K562 (cell line): ENCODE measurements around the gene GJC2. TPM values are rescaled to one million over a fixed set of nuclear protein-coding genes. Genes with fewer than 3 reads are reported as not detected.

ENCODE experiments used
- CHD1 ChIP-seq: fragments of 200-600 bp; sonication (generic); IDR thresholded peaks from one replicate; pipeline ENCODE4 v1.6.1; 2012; ENCODE audit warnings: mild to moderate bottlenecking, moderate library complexity, low read length, inconsistent platforms
- ERF ChIP-seq: fragments of 450-650 bp; formaldehyde crosslinking; IDR thresholded peaks from 2 replicates; pipeline ENCODE4 v1.4.0; 2020; ENCODE audit warnings: mild to moderate bottlenecking, mixed read lengths
- ETV5 ChIP-seq: sonication (generic); formaldehyde crosslinking; IDR thresholded peaks from 2 replicates; pipeline ENCODE4 v1.4.0; 2020; ENCODE audit warnings: low read depth, mild to moderate bottlenecking, missing genetic modification reagents
- GATA2 ChIP-seq: sonication (generic); formaldehyde crosslinking; IDR thresholded peaks from 2 replicates; pipeline ENCODE4 v1.4.0; 2020; ENCODE audit warnings: mild to moderate bottlenecking, missing genetic modification reagents
- HDAC2 ChIP-seq: fragments of 450-650 bp; IDR thresholded peaks from 2 replicates; pipeline ENCODE4 v1.6.1; 2016; ENCODE audit warnings: mild to moderate bottlenecking
- KLF6 ChIP-seq: fragments of 250-450 bp; sonication (Bioruptor Pico); IDR thresholded peaks from 2 replicates; pipeline ENCODE4 v1.4.0; 2020; ENCODE audit warnings: mild to moderate bottlenecking, moderate library complexity, borderline replicate concordance
- NCOA6 ChIP-seq: fragments of 450-650 bp; IDR thresholded peaks from 2 replicates; pipeline ENCODE4 v1.6.1; 2017; ENCODE audit warnings: mild to moderate bottlenecking
- NFE2 ChIP-seq: IDR thresholded peaks from 2 replicates; pipeline ENCODE4 v1.6.1; 2014; ENCODE audit warnings: antibody characterized with exemption, low read depth
- PCBP1 ChIP-seq: fragments of 200-400 bp; formaldehyde crosslinking; IDR thresholded peaks from 2 replicates; pipeline ENCODE4 v1.6.1; 2018; ENCODE audit warnings: mild to moderate bottlenecking, low read depth, low read length; ENCODE audit not compliant: poor library complexity, severe bottlenecking
- PHB ChIP-seq: fragments of 250-450 bp; sonication (Bioruptor Pico); IDR thresholded peaks from 2 replicates; pipeline ENCODE4 v1.5.0; 2021
- POLR2A ChIP-seq: fragments of 450-650 bp; conservative IDR thresholded peaks from 2 replicates; pipeline ENCODE4 v1.6.1; 2016
- PRPF4 ChIP-seq: fragments of 200-400 bp; formaldehyde crosslinking; IDR thresholded peaks from one replicate; pipeline ENCODE4 v1.6.1; 2017; ENCODE audit warnings: low read length, low read depth, mild to moderate bottlenecking; ENCODE audit not compliant: insufficient read depth, poor library complexity, severe bottlenecking
- RAD51 ChIP-seq: fragments of 450-650 bp; IDR thresholded peaks from 2 replicates; pipeline ENCODE4 v1.7.1; 2016; ENCODE audit warnings: low read depth, mild to moderate bottlenecking, borderline replicate concordance
- RFX1 ChIP-seq: fragments of 450-650 bp; IDR thresholded peaks from 2 replicates; pipeline ENCODE4 v1.6.1; 2016; ENCODE audit warnings: mild to moderate bottlenecking, moderate library complexity
- SNRNP70 ChIP-seq: fragments of 200-400 bp; formaldehyde crosslinking; optimal IDR thresholded peaks from 2 replicates; pipeline ENCODE3; 2017; ENCODE audit warnings: low read depth, low read length
- STAG1 ChIP-seq: sonication (generic); formaldehyde crosslinking; IDR thresholded peaks from 2 replicates; pipeline ENCODE4 v1.5.0; 2020; ENCODE audit warnings: missing genetic modification reagents, borderline replicate concordance
- TAL1 ChIP-seq: fragments of 450-650 bp; IDR thresholded peaks from 2 replicates; pipeline ENCODE4 v1.6.1; 2016; ENCODE audit warnings: mild to moderate bottlenecking
- TEAD2 ChIP-seq: fragments of 450-650 bp; IDR thresholded peaks from 2 replicates; pipeline ENCODE4 v1.6.1; 2016; ENCODE audit warnings: missing genetic modification characterization, control low read depth, missing compliant biosample characterization
- ZBTB7A ChIP-seq: IDR thresholded peaks from 2 replicates; pipeline ENCODE4 v1.6.1; 2011; ENCODE audit warnings: low read depth, mild to moderate bottlenecking, low read length, moderate library complexity, borderline replicate concordance; ENCODE audit not compliant: control insufficient read depth
- ZKSCAN1 ChIP-seq: fragments of 150-350 bp; IDR thresholded peaks from 2 replicates; pipeline ENCODE4 v1.6.1; 2016; ENCODE audit warnings: low read depth, low read length
- ZKSCAN3 ChIP-seq: fragments of 250-450 bp; sonication (Bioruptor Pico); IDR thresholded peaks from 2 replicates; pipeline ENCODE4 v1.4.0; 2020
- polyA plus RNA-seq, 8 experiments: library from polyadenylated mRNA; depleted of rRNA in 4 of 8; stranded (reverse) in 5 of 8; unstranded in 3 of 8; fragments of >200 nt; fragmentation: Nextera tagmentation in 2 of 8; fragmentation: Illumina TruSeq in 1 of 8; extraction: Ambion mirVana in 2 of 8; extraction: Trizol in 1 of 8; gene quantifications; 2 replicates each; pipeline versions ENCODE4 v1.2.1 to v1.2.3, GENCODE V29; 2011 to 2014; ENCODE audit warnings: inconsistent platforms in 1 of 8, missing spikeins in 1 of 8
- total RNA-seq, 7 experiments: library from RNA; depleted of rRNA in 6 of 7; stranded (reverse); fragments of >200 nt in 6 of 7; fragmentation: Illumina TruSeq in 2 of 7; extraction: Trizol in 2 of 7; gene quantifications; 2 replicates each; pipeline versions ENCODE4 v1.2.1 to v1.2.3, GENCODE V29; 2011 to 2021; ENCODE audit warnings: low replicate concordance in 1 of 7
- TF ChIP-seq, protein P1 (sequence below): fragments of 250-450 bp; sonication (Bioruptor Pico); IDR thresholded peaks from 2 replicates; pipeline ENCODE4 v1.4.0; 2020; ENCODE audit warnings: mild to moderate bottlenecking, moderate library complexity
- TF ChIP-seq, protein P2 (sequence below): fragments of 450-650 bp; formaldehyde crosslinking; IDR thresholded peaks from 2 replicates; pipeline ENCODE4 v1.4.0; 2022; ENCODE audit warnings: mild to moderate bottlenecking, moderate library complexity
- TF ChIP-seq, protein P3 (sequence below): fragments of 450-650 bp; IDR thresholded peaks from 2 replicates; pipeline ENCODE4 v1.6.1; 2016; ENCODE audit warnings: low read depth, mild to moderate bottlenecking, moderate library complexity
- TF ChIP-seq, protein P4 (sequence below), 2 experiments: fragments of 200-800 bp in 1 of 2; sonication (Bioruptor generic) in 1 of 2; sonication (generic) in 1 of 2; formaldehyde crosslinking in 1 of 2; IDR thresholded peaks in 1 of 2; conservative IDR thresholded peaks in 1 of 2; 2 replicates each; pipeline versions ENCODE4 v1.5.0 to v1.6.1; 2016 to 2020; ENCODE audit warnings: missing compliant biosample characterization in 1 of 2, missing genetic modification characterization in 1 of 2, missing genetic modification reagents in 1 of 2

GJC2 gene
- total and polyA plus RNA-seq, 9 of the 15 experiments (the other 6 are each of a cell fraction or from before 2014, with no cell fraction given) = 0.03 to 0.62 (median 0.11) TPM; not detected in 2

DNA sequence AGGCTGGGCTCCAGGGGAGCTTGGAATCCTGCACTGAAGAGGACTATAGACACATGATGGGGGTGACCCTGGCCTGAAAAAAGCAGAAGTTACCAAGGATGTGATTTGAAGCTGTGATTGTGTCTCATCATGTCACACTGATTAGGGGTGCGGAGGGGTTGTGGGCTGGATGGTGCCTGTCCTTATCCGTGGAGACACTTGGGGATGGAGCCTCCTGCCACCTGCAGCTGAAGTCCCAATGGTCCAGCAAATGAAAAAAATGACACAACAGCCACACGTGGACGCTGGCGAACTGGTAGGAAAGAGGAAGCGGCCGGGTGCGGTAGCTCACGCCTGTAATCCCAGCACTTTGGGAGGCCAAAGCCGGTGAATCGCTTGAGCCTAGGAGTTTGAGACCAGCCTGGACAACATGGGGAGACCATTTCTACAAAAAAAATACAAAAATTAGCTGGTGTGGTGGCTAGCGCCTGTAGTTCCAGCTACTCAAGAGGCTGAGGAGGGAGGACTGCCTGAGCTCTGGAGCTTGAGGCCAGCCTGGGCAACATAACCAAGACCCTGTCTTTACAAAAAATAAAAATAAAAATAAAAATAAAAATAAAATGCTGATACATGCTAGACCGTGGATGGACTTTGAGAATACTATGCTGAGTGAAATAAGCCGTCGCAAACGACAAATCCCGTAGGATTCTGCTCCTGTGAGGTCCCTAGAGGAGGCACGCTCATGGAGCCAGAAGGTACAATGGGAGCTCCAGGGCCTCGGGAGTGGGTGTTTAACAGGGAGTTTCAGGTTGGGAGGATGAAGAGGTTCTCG lies 15.0 kb downstream of the GJC2 start (continued):
- TF ChIP-seq TEAD2 (no peak), ZBTB7A (peak; percentile 46; the same call in 1 of the 2 replicates), HDAC2 (peak; percentile 100), ZKSCAN1 (0 out of 2 replicates have a peak, but pooled peaks have one; percentile 47), NCOA6 (no peak), NFE2 (peak; percentile 55), KLF6 (no peak), PCBP1 (no peak), POLR2A (no peak; the same call in 1 of the 2 replicates), STAG1 (CRISPR knock-in tag) (no peak), ETV5 (CRISPR knock-in tag) (peak; percentile 59), CHD1 (no peak), RAD51 (no peak), ERF (no peak), SNRNP70 (no peak), GATA2 (peak; percentile 94), PRPF4 (no peak), TAL1 (peak; percentile 80), PHB (CRISPR knock-in tag) (no peak), ZKSCAN3 (CRISPR knock-in tag) (no peak), RFX1 (no peak)
- TF ChIP-seq, protein P1, sequence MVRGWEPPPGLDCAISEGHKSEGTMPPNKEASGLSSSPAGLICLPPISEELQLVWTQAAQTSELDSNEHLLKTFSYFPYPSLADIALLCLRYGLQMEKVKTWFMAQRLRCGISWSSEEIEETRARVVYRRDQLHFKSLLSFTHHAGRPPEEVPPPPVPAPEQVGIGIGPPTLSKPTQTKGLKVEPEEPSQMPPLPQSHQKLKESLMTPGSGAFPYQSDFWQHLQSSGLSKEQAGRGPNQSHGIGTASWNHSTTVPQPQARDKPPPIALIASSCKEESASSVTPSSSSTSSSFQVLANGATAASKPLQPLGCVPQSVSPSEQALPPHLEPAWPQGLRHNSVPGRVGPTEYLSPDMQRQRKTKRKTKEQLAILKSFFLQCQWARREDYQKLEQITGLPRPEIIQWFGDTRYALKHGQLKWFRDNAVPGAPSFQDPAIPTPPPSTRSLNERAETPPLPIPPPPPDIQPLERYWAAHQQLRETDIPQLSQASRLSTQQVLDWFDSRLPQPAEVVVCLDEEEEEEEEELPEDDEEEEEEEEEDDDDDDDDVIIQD (CRISPR knock-in tag) = no peak
- TF ChIP-seq, protein P2, sequence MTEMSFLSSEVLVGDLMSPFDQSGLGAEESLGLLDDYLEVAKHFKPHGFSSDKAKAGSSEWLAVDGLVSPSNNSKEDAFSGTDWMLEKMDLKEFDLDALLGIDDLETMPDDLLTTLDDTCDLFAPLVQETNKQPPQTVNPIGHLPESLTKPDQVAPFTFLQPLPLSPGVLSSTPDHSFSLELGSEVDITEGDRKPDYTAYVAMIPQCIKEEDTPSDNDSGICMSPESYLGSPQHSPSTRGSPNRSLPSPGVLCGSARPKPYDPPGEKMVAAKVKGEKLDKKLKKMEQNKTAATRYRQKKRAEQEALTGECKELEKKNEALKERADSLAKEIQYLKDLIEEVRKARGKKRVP (CRISPR knock-in tag) = no peak
- TF ChIP-seq, protein P3, sequence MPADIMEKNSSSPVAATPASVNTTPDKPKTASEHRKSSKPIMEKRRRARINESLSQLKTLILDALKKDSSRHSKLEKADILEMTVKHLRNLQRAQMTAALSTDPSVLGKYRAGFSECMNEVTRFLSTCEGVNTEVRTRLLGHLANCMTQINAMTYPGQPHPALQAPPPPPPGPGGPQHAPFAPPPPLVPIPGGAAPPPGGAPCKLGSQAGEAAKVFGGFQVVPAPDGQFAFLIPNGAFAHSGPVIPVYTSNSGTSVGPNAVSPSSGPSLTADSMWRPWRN = peak; percentile 95
- TF ChIP-seq, protein P4, sequence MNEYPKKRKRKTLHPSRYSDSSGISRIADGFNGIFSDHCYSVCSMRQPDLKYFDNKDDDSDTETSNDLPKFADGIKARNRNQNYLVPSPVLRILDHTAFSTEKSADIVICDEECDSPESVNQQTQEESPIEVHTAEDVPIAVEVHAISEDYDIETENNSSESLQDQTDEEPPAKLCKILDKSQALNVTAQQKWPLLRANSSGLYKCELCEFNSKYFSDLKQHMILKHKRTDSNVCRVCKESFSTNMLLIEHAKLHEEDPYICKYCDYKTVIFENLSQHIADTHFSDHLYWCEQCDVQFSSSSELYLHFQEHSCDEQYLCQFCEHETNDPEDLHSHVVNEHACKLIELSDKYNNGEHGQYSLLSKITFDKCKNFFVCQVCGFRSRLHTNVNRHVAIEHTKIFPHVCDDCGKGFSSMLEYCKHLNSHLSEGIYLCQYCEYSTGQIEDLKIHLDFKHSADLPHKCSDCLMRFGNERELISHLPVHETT (CRISPR knock-in tag; conservative IDR thresholded peaks at IDR 0.05 in 1 of 2, IDR thresholded peaks at IDR 0.05 in 1 of 2) = peak in 1 of 2 experiments; percentile 89; a peak in 2 of 4 replicates
